Left lung (tissue), 10 donors: ENCODE results near the gene CDKN1C. TPM values are rescaled to one million over a fixed set of nuclear protein-coding genes. Genes with fewer than 3 reads are reported as not detected.

Source experiments
- ATAC-seq: fragments of 200-7000 bp; cut with Tn5 transposase; one replicate; pipeline ENCODE4 v1.9.1; 2020; ENCODE audit warnings: moderate library complexity
- DNase-seq, 4 donors: peaks; one replicate each; pipeline ENCODE4 v3.0.0-alpha.2; 2013 to 2020
- H3K27ac ChIP-seq, 2 donors: fragments of 200-600 bp; sonication (generic) in 1 of 2; one replicate each; pipeline versions ENCODE4 v1.5.0 to v1.8.0; 2020 to 2021
- H3K27me3 ChIP-seq, 2 donors: fragments of 200-600 bp; sonication (generic) in 1 of 2; one replicate each; pipeline versions ENCODE4 v1.5.0 to v1.8.0; 2020 to 2021
- H3K36me3 ChIP-seq, 2 donors: fragments of 200-600 bp; sonication (generic) in 1 of 2; one replicate each; pipeline versions ENCODE4 v1.5.0 to v1.8.0; 2020 to 2021
- H3K4me1 ChIP-seq, 2 donors: fragments of 200-600 bp; one replicate each; pipeline ENCODE4 v1.8.0; 2021
- H3K4me3 ChIP-seq, 2 donors: fragments of 200-600 bp; sonication (generic) in 1 of 2; one replicate each; pipeline versions ENCODE4 v1.5.0 to v1.8.0; 2020 to 2021; ENCODE audit warnings: mild to moderate bottlenecking in 1 of 2
- H3K9me3 ChIP-seq, 2 donors: fragments of 200-600 bp; sonication (generic) in 1 of 2; one replicate each; pipeline versions ENCODE4 v1.5.0 to v1.8.0; 2020 to 2021
- intact Hi-C, 2 donors: fragments of 100-400 bp; cut with DNase I; formaldehyde crosslinking; loops; one replicate each; pipeline versions ENCODE4 v1.11.2 to v1.14.2; 2022
- polyA plus RNA-seq, 6 donors: library from polyadenylated mRNA; unstranded; fragments of 120-200 nt; gene quantifications; one replicate each; pipeline ENCODE4 v1.2.1, GENCODE V29; 2013; ENCODE audit not compliant: insufficient read length in 6 of 6
- total RNA-seq, 2 donors: library from RNA; stranded (reverse); fragmentation: NEBNext Ultra II Directional; extraction: Animal tissue kit (Norgen Biotek cat#: 25700); gene quantifications; one replicate each; pipeline ENCODE4 v1.2.1, GENCODE V29; 2021
- TF ChIP-seq, protein P1 (sequence below), 2 donors: fragments of 200-600 bp; sonication (generic) in 1 of 2; IDR thresholded peaks; one replicate each; pipeline versions ENCODE4 v1.5.0 to v1.8.0; 2021; ENCODE audit warnings: antibody characterized with exemption in 2 of 2
- donor health status: DM: no; HTN: yes; CAD: no.
- donor health status: DM: no; HTN: no; CAD: no.

The CDKN1C gene
- total and polyA plus RNA-seq, 8 donors = 18.0 to 90.1 (median 67.6) TPM

DNA sequence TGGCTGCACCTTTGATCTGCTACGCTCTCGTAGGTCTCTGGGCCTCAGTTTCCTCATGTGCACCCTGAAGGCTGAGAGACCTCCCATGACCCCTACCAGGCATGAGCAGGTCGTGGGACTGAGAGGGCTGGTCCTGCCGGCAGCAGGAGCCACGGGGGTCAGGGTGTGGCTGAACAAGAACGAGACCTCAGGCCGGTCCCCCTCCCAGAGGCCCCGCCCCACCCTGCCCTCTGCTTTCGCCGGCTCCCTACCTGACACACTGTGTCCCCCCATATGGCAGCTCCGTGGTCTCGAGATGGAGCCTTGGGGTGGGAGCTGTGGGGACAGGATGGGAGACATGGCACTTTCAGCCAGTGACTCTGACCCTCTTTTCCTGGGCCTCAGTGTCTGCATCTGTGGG, 40.6 kb downstream of the CDKN1C start:
- Histone ChIP-seq H3K27me3 (no peaks in the 10 kb centered on the region), H3K4me1 (no peaks in the 10 kb centered on the region), H3K27ac (no peak overlapping the region), H3K36me3 (no peaks in the 10 kb centered on the region), H3K9me3 (no peaks in the 10 kb centered on the region), H3K4me3 (no peak overlapping the region)
- DNase-seq (peak in 1 of 4 donors; percentile 41), ATAC-seq (no peak)
- TF ChIP-seq, protein P1, sequence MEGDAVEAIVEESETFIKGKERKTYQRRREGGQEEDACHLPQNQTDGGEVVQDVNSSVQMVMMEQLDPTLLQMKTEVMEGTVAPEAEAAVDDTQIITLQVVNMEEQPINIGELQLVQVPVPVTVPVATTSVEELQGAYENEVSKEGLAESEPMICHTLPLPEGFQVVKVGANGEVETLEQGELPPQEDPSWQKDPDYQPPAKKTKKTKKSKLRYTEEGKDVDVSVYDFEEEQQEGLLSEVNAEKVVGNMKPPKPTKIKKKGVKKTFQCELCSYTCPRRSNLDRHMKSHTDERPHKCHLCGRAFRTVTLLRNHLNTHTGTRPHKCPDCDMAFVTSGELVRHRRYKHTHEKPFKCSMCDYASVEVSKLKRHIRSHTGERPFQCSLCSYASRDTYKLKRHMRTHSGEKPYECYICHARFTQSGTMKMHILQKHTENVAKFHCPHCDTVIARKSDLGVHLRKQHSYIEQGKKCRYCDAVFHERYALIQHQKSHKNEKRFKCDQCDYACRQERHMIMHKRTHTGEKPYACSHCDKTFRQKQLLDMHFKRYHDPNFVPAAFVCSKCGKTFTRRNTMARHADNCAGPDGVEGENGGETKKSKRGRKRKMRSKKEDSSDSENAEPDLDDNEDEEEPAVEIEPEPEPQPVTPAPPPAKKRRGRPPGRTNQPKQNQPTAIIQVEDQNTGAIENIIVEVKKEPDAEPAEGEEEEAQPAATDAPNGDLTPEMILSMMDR (IDR thresholded peaks at IDR 0.05) = no peak
- intact Hi-C loops = no loop called here

DNA sequence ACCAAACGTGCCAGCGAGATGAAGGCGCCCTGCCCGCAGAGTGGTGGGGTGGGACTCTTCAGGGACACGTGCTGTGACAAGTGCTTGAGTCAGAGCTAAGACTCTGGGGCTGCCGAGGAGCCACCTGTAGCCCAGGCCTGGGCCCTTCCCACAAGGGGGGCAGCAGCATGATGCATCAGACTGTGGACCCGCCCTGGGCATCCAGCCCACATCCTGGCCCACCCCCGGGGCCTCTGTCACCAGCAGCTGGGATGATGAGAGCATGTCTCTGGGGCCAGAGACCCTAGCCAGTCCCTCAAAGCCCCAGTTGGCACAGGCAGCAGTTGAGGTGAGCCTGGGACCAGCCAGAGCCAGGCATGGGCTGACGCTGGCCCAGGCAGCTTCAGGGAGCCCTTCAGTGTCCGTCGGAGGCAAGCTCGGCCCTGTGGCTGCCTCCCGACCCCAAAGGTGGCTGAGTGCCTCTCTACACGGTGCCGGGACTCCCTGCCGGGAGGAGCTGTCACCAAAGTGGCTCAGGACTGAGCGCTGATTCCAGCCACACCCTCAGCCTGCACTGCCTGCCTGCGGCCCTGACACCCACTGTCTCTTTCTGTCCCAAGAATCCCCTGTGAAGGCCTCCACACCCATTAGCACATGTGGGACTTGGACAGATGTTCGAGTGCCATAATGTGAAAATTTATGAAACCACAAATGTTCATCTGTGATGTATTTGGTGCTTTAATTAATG, 41.3 kb downstream of the CDKN1C start:
- peak in 1 of 4 donors; percentile 70 for DNase-seq
- no peak for ATAC-seq
- TF ChIP-seq, protein P1 (IDR thresholded peaks at IDR 0.05) = no peak
- no peaks in the 10 kb centered on the region for H3K36me3 ChIP-seq
- no peak overlapping the region for H3K27ac ChIP-seq
- H3K4me1 ChIP-seq = no peaks in the 10 kb centered on the region
- intact Hi-C loops = no loop called here
- H3K4me3 ChIP-seq = no peak overlapping the region
- H3K27me3 ChIP-seq = no peaks in the 10 kb centered on the region
- no peaks in the 10 kb centered on the region for H3K9me3 ChIP-seq

DNA sequence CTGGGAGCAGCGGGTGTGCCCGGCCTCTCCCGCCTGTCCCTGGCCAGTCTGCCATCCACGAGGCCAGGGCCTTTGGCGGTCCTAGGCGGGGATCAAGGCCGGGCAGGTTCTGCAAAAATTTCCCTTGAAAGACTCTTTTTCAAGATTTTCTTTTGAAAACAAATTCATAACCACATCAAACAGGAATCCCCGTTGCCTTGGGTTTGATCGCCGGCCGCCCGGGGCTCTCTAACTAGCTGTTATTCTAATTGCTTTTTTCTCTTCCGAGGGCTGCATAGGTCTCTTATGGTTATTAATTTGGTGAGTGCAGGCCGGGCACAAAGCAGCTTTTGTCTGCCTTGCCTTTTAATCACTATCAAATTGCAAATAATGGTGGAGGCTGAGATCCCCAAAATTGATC, 42.0 kb downstream of the CDKN1C start:
- Histone ChIP-seq H3K4me3 (no peak overlapping the region), H3K27ac (no peak overlapping the region), H3K4me1 (no peaks in the 10 kb centered on the region), H3K36me3 (no peaks in the 10 kb centered on the region), H3K27me3 (no peaks in the 10 kb centered on the region), H3K9me3 (no peaks in the 10 kb centered on the region)
- TF ChIP-seq, protein P1 (IDR thresholded peaks at IDR 0.05) = no peak
- intact Hi-C loops = no loop called here
- DNase-seq = peak in 1 of 4 donors; percentile 55
- ATAC-seq = no peak

DNA sequence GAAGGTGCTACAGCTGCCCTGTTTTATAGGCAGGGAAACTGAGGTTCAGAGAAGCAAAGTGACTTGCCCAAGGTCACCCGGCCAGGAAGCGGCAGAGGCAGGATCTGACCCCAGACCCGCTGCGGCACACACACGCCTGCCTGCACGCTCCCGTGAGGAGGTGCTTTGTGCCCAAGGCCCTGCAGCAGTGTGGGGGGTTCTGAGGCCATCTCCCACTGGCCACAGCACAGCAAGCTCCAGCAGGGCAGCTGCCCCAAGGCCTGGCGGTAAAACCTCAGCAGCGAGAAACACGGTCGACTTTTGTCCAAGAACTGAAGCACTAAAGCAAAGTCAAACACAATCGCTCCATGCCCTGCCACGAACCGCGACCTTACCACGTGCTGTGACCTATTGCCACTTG, 42.7 kb downstream of the CDKN1C start:
- ATAC-seq (no peak), DNase-seq (peak in 1 of 4 donors; percentile 66)
- H3K4me3 ChIP-seq = no peak overlapping the region
- no peaks in the 10 kb centered on the region for H3K36me3 ChIP-seq
- intact Hi-C loops = no loop called here
- TF ChIP-seq, protein P1 (IDR thresholded peaks at IDR 0.05) = no peak
- H3K27me3 ChIP-seq = no peaks in the 10 kb centered on the region
- no peaks in the 10 kb centered on the region for H3K9me3 ChIP-seq
- H3K27ac ChIP-seq = no peak overlapping the region
- H3K4me1 ChIP-seq = no peaks in the 10 kb centered on the region

DNA sequence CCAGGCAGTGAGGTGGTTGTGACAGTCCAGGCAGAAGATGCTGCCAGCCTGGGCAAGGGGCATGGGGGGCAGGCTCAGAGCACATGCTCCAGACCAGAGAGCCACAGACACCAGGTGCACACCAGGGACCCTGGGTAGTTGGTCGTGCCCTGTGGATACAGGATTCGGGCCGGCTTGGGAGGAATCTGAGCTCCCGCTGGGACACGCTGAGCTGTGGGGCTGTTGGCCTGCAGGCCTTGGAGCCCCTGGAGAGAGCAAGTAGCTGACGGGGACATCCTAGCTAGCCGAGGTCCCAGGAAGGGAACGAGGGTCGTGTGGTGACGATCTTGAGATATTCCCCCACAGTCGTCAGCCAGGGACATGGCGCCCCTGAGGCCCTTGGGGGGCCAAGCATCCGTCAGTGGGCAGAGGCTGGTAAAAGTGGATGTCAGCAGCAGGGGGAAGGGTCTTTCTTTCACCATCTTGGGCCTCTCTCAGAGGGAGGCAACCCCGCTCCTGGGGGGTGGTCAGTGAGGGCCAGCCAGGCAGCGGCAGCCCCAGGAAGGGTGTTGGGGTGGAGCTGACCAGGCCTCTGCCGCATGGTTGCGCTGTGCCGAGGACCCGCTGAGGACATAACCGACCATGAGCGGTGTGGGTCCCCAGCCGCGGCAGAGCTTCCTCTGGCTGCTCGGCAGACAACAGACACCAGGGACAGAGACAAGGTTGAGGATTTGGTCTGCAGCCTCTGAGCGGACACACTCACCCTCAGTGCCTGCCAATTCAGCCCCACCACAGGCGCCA, 44.0 kb downstream of the CDKN1C start:
- H3K4me1 ChIP-seq = peaks cover 8 to 11% of the 10 kb centered on the region in 2 donors
- no peaks in the 10 kb centered on the region for H3K27me3 ChIP-seq
- no peaks in the 10 kb centered on the region for H3K36me3 ChIP-seq
- H3K4me3 ChIP-seq = no peak overlapping the region
- H3K27ac ChIP-seq = no peak overlapping the region
- intact Hi-C loops = no loop called here
- H3K9me3 ChIP-seq = no peaks in the 10 kb centered on the region
- ATAC-seq (no peak), DNase-seq (peak in 1 of 4 donors; percentile 71)
- TF ChIP-seq, protein P1 (IDR thresholded peaks at IDR 0.05) = no peak
